Stimulated activated CD4-positive, alpha-beta T cell treated with anti-CD3 and anti-CD28 coated beads, Interleukin-15, amount 100 ng/mL, for 24 hours (primary cell): ENCODE results near the gene SPRTN.

Experiments used
- DNase-seq: peaks from one replicate; pipeline ENCODE4 v3.0.0-alpha.2; 2020

The SPRTN gene

GRCh38 chr1:231338270-231339128 is at the start of gene SPRTN:
Gene SPRTN, plus strand, starts transcription at chr1:231338293. Its CDS starts 91 bp downstream, at chr1:231338384.
- DNase-seq, result no peak

- no peak for DNase-seq
Observed at GRCh38 chr1:231295938-231296337, 42.2 kb upstream of the SPRTN start.

GRCh38 chr1:231301990-231302389 is 36.1 kb upstream of the SPRTN start:
- no peak for DNase-seq

GRCh38 chr1:231310391-231310934 is 27.6 kb upstream of the SPRTN start:
- no peak for DNase-seq

- DNase-seq, result no peak
Observed at GRCh38 chr1:231311720-231312431, 26.2 kb upstream of the SPRTN start.

GRCh38 chr1:231312432-231312788 is 25.7 kb upstream of the SPRTN start:
- DNase-seq, result no peak

- no peak for DNase-seq
Observed at GRCh38 chr1:231313661-231314060, 24.4 kb upstream of the SPRTN start.

GRCh38 chr1:231315887-231316286 is 22.2 kb upstream of the SPRTN start:
- DNase-seq, result peak; percentile 58

GRCh38 chr1:231317306-231318014 is 20.6 kb upstream of the SPRTN start:
- DNase-seq, result no peak

GRCh38 chr1:231318015-231318355 is 20.1 kb upstream of the SPRTN start:
- no peak for DNase-seq

- no peak for DNase-seq
Observed at GRCh38 chr1:231318568-231318967, 19.5 kb upstream of the SPRTN start.

- no peak for DNase-seq
Observed at GRCh38 chr1:231319080-231319479, 19.0 kb upstream of the SPRTN start.

- no peak for DNase-seq
Observed at GRCh38 chr1:231322880-231323530, 15.1 kb upstream of the SPRTN start.

GRCh38 chr1:231324660-231325059 is 13.4 kb upstream of the SPRTN start:
- no peak for DNase-seq

GRCh38 chr1:231326248-231326647 is 11.8 kb upstream of the SPRTN start:
- no peak for DNase-seq

GRCh38 chr1:231327617-231328016 is 10.5 kb upstream of the SPRTN start:
- no peak for DNase-seq

- DNase-seq, result no peak
Observed at GRCh38 chr1:231329483-231329882, 8.6 kb upstream of the SPRTN start.

GRCh38 chr1:231332761-231333160 is 5.3 kb upstream of the SPRTN start:
- no peak for DNase-seq

- no peak for DNase-seq
Observed at GRCh38 chr1:231334079-231334666, 3.9 kb upstream of the SPRTN start.

- DNase-seq, result no peak
Observed at GRCh38 chr1:231334952-231335351, 3.1 kb upstream of the SPRTN start.

- DNase-seq, result no peak
Observed at GRCh38 chr1:231335663-231336602, 2.2 kb upstream of the SPRTN start.
